Colonic mucosa (tissue), 4 donors: ENCODE data around the gene RBM20. TPM values are rescaled to one million over a fixed set of nuclear protein-coding genes. Genes with fewer than 3 reads are reported as not detected.

Experiments
- DNase-seq: peaks from one replicate; pipeline ENCODE4 v3.0.0-alpha.2; 2020
- H3K27ac ChIP-seq: fragments of 200-600 bp; one replicate; pipeline ENCODE4 v1.8.0; 2021
- H3K27me3 ChIP-seq: fragments of 200-600 bp; one replicate; pipeline ENCODE4 v1.8.0; 2021
- H3K36me3 ChIP-seq: fragments of 200-600 bp; one replicate; pipeline ENCODE4 v1.8.0; 2021
- H3K4me1 ChIP-seq: fragments of 200-600 bp; one replicate; pipeline ENCODE4 v1.8.0; 2021; ENCODE audit warnings: mild to moderate bottlenecking
- H3K4me3 ChIP-seq: fragments of 200-600 bp; one replicate; pipeline ENCODE4 v1.8.0; 2021
- H3K9ac ChIP-seq, 2 donors: one replicate each; pipeline ENCODE4 v1.7.0; 2013; ENCODE audit warnings: control low read depth in 2 of 2, low read depth in 2 of 2, low read length in 2 of 2
- H3K9me3 ChIP-seq: fragments of 200-600 bp; one replicate; pipeline ENCODE4 v1.8.0; 2021
- intact Hi-C: fragments of 100-400 bp; cut with DNase I; formaldehyde crosslinking; loops from one replicate; pipeline ENCODE4 v1.14.1; 2022
- total RNA-seq, 2 donors: library from RNA; stranded (reverse); fragmentation: NEBNext Ultra II Directional in 1 of 2; extraction: Animal tissue kit (Norgen Biotek cat#: 25700) in 1 of 2; gene quantifications; one replicate each; pipeline ENCODE4 v1.2.1, GENCODE V29; 2021
- TF ChIP-seq, protein P1 (sequence below): fragments of 200-600 bp; IDR thresholded peaks from one replicate; pipeline ENCODE4 v1.8.0; 2022; ENCODE audit warnings: antibody characterized with exemption, mild to moderate bottlenecking
- donor health status: healthy.
- donor health status: DM: no; HTN: no; CAD: no.
- donor health status: DM: no; HTN: no; CAD: no.

RBM20 gene
- total RNA-seq, 2 donors from 2014 or later, result 0.49 to 0.80 TPM

- H3K36me3 ChIP-seq, result no peaks in the 10 kb centered on the region
- no peak for DNase-seq
- no peak overlapping the region for H3K4me3 ChIP-seq
- H3K9me3 ChIP-seq, result no peaks in the 10 kb centered on the region
- intact Hi-C loops, result no loop called here
- H3K27ac ChIP-seq, result no peak overlapping the region
- H3K4me1 ChIP-seq, result no peaks in the 10 kb centered on the region
- no peak overlapping the region for H3K9ac ChIP-seq
- TF ChIP-seq, protein P1, sequence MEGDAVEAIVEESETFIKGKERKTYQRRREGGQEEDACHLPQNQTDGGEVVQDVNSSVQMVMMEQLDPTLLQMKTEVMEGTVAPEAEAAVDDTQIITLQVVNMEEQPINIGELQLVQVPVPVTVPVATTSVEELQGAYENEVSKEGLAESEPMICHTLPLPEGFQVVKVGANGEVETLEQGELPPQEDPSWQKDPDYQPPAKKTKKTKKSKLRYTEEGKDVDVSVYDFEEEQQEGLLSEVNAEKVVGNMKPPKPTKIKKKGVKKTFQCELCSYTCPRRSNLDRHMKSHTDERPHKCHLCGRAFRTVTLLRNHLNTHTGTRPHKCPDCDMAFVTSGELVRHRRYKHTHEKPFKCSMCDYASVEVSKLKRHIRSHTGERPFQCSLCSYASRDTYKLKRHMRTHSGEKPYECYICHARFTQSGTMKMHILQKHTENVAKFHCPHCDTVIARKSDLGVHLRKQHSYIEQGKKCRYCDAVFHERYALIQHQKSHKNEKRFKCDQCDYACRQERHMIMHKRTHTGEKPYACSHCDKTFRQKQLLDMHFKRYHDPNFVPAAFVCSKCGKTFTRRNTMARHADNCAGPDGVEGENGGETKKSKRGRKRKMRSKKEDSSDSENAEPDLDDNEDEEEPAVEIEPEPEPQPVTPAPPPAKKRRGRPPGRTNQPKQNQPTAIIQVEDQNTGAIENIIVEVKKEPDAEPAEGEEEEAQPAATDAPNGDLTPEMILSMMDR, result no peak
- no peaks in the 10 kb centered on the region for H3K27me3 ChIP-seq
Observed at GRCh38 chr10:110770243-110770642, 126.1 kb downstream of the RBM20 start.

GRCh38 chr10:110771486-110771885 lies 127.3 kb downstream of the RBM20 start:
- Histone ChIP-seq H3K36me3 (no peaks in the 10 kb centered on the region), H3K27me3 (no peaks in the 10 kb centered on the region), H3K27ac (no peak overlapping the region), H3K4me3 (no peak overlapping the region), H3K4me1 (no peaks in the 10 kb centered on the region), H3K9ac (no peak overlapping the region), H3K9me3 (no peaks in the 10 kb centered on the region)
- intact Hi-C loops, result no loop called here
- DNase-seq, result no peak
- TF ChIP-seq, protein P1, result no peak

DNA sequence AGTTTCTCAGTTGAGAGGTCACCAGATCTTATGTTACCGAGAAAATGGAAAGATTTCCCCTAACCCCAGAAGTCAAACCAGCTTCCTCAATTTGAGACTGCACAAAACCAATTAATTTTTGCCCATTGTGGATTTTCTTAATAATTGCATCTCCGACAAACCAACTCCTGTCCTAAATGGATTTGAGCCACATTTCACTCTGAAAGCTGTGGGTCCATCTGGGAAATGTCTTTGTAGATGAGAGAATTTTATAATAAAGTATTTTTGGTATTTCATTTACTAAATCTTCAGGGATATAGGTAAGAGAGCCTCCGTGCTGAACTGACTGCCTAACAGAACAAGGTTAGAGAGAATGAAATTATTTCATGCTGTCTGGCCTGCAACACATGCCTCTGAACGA lies 127.9 kb downstream of the RBM20 start:
- Histone ChIP-seq H3K27me3 (no peaks in the 10 kb centered on the region), H3K9me3 (no peaks in the 10 kb centered on the region), H3K27ac (no peak overlapping the region), H3K4me1 (no peaks in the 10 kb centered on the region), H3K36me3 (no peaks in the 10 kb centered on the region), H3K9ac (no peak overlapping the region), H3K4me3 (no peak overlapping the region)
- TF ChIP-seq, protein P1, result no peak
- DNase-seq, result no peak
- intact Hi-C loops, result no loop called here

GRCh38 chr10:110772454-110773025 lies 128.4 kb downstream of the RBM20 start:
- Histone ChIP-seq H3K4me1 (no peaks in the 10 kb centered on the region), H3K9ac (no peak overlapping the region), H3K36me3 (no peaks in the 10 kb centered on the region), H3K9me3 (no peaks in the 10 kb centered on the region), H3K27ac (no peak overlapping the region), H3K27me3 (no peaks in the 10 kb centered on the region), H3K4me3 (no peak overlapping the region)
- TF ChIP-seq, protein P1, result no peak
- intact Hi-C loops, result no loop called here
- no peak for DNase-seq

GRCh38 chr10:110773693-110774068 lies 129.5 kb downstream of the RBM20 start:
- Histone ChIP-seq H3K4me3 (no peak overlapping the region), H3K9ac (peak overlapping the region in 1 of 2 donors; percentile 35), H3K27ac (peak overlapping the region; percentile 82), H3K9me3 (no peaks in the 10 kb centered on the region), H3K36me3 (no peaks in the 10 kb centered on the region), H3K27me3 (no peaks in the 10 kb centered on the region), H3K4me1 (no peaks in the 10 kb centered on the region)
- intact Hi-C loops, result no loop called here
- no peak for DNase-seq
- TF ChIP-seq, protein P1, result no peak
